ENCODE data around the gene TMEM151B.

DNA sequence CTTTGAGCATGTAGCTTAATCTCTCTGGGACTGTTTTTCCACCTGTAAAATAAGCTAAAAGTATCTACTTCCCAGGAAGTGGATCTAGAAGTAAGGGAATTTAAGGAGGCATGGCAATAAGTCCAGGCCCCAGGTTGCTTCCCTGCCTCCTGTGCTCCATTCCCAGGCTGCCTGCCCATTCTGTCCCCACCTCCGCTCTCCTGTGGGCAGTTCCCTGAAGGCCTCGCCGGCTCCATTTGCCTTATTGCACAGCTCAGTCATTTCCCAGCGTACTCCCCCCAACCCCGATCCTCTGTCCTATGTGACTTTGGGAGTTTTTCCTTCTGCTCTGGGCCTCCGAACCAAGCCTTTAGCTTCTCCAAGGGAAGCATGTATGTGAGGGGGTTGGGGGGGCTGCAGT lies 42.2 kb upstream of the TMEM151B start:
- TF ChIP-seq CTCF (conservative IDR thresholded peaks at IDR 0.05; ENCODE audit: low read depth, low read length) (no peak), EZH2 (IDR thresholded peaks at IDR 0.05; ENCODE audit: borderline replicate concordance, low read depth, low read length, poor library complexity, severe bottlenecking) (no peak)
